ENCODE results near the gene NLRC5. TPM values are rescaled to one million over a fixed set of nuclear protein-coding genes. Genes with fewer than 3 reads are reported as not detected.

The NLRC5 gene
- total and polyA plus RNA-seq, 10 donors, result 52.0 to 401 (median 219) TPM

DNA sequence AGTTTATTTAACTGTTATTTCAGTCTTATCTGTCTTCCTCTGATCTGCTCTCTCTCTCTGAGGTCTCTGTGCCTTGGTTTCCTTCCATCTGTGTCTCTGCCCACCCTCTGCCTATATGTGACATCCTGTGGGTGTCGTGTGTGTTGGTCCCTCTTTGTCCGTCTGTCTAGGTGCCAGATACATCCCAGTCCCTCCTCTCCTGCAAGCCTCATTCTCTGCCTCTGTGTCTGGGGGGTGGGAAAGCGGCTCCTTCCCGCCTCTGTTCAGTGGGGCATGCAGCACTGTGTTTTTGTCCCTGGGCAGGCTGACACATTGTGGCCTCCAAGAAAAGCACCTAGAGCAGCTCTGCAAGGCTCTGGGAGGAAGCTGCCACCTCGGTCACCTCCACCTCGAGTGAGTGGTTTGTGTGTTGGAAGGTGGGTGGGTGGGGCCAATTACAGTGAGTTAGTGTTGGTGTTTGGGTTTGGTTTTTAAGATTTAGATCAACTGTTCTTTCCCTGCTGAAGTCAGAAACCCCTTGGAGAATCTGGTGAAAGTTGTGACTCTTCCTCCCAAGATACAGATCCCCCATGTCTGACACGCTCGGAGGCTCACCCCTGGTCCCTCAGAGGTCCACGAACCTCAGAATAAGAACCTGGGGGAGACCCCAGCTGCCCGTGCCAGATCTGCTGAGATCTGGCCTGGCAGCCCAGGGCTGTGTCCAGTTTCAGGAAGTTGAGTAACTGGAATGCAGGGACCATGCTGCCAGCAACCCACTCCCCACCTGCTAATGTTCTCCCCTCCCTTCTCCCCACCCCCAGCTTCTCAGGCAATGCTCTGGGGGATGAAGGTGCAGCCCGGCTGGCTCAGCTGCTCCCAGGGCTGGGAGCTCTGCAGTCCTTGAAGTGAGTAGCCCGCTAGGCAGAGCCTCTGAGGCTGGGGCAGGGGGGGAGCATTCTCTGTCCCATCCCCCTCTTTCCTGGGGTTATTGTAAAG lies 52.1 kb downstream of the NLRC5 start:
- Histone ChIP-seq H3K4me3 (peak overlapping the region in 6 of 8 donors; percentile 1 to 56 (median 20)), H3K36me3 (peaks cover 0 to 97% (median 55%) of the 10 kb centered on the region in 6 donors), H3K4me1 (peaks cover 57 to 100% (median 97%) of the 10 kb centered on the region in 6 donors), H3K9me3 (no peaks in the 10 kb centered on the region), H3K27ac (peak overlapping the region; percentile 73 to 96 (median 90)), H3K27me3 (replicated peaks in 1 of 7) (no peaks in the 10 kb centered on the region)
- intact Hi-C loops (cut with DNase I; ENCODE audit: low total_unique reads), result loop anchor here (10.0 kb wide), 1 partner anchor 77 kb away; the partner anchor contains the start of gene CETP
- peak; percentile 90 for DNase-seq
- WGBS, 5 donors, result 38 to 51% (median 40%) methylated on average over 11 to 12 of the region's 12 CpGs
- TF ChIP-seq POLR2A (IDR thresholded peaks at IDR 0.05) (no peak), POLR2AphosphoS5 (IDR thresholded peaks at IDR 0.05) (peak in 2 of 3 donors; percentile 58 to 64)
- TF ChIP-seq, protein P1, sequence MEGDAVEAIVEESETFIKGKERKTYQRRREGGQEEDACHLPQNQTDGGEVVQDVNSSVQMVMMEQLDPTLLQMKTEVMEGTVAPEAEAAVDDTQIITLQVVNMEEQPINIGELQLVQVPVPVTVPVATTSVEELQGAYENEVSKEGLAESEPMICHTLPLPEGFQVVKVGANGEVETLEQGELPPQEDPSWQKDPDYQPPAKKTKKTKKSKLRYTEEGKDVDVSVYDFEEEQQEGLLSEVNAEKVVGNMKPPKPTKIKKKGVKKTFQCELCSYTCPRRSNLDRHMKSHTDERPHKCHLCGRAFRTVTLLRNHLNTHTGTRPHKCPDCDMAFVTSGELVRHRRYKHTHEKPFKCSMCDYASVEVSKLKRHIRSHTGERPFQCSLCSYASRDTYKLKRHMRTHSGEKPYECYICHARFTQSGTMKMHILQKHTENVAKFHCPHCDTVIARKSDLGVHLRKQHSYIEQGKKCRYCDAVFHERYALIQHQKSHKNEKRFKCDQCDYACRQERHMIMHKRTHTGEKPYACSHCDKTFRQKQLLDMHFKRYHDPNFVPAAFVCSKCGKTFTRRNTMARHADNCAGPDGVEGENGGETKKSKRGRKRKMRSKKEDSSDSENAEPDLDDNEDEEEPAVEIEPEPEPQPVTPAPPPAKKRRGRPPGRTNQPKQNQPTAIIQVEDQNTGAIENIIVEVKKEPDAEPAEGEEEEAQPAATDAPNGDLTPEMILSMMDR (IDR thresholded peaks at IDR 0.05 in 8 of 11, conservative IDR thresholded peaks at IDR 0.05 in 3 of 11), result no peak

GRCh38 chr16:57042157-57043111 lies 53.1 kb downstream of the NLRC5 start:
- WGBS, 5 donors, result 33 to 40% (median 38%) methylated on average over 12 to 14 of the region's 14 CpGs
- H3K4me1 ChIP-seq, result peaks cover 57 to 92% (median 87%) of the 10 kb centered on the region in 6 donors
- no peaks in the 10 kb centered on the region for H3K27me3 ChIP-seq (replicated peaks in 1 of 7)
- TF ChIP-seq, protein P1 (IDR thresholded peaks at IDR 0.05 in 8 of 11, conservative IDR thresholded peaks at IDR 0.05 in 3 of 11), result no peak
- peak in 2 of 3 donors; percentile 27 to 41 for TF ChIP-seq POLR2AphosphoS5 (IDR thresholded peaks at IDR 0.05)
- peak overlapping the region; percentile 73 to 96 (median 90) for H3K27ac ChIP-seq
- H3K4me3 ChIP-seq, result peak overlapping the region in 6 of 8 donors; percentile 1 to 56 (median 20)
- H3K9me3 ChIP-seq, result no peaks in the 10 kb centered on the region
- DNase-seq, result peak; percentile 88
- H3K36me3 ChIP-seq, result peaks cover 0 to 97% (median 57%) of the 10 kb centered on the region in 6 donors
- intact Hi-C loops (cut with DNase I; ENCODE audit: low total_unique reads), result loop anchor here (10.0 kb wide), 1 partner anchor 78 kb away; the partner anchor contains the start of gene CETP

- Histone ChIP-seq H3K27ac (peak overlapping the region; percentile 73 to 96 (median 90)), H3K36me3 (peaks cover 0 to 97% (median 63%) of the 10 kb centered on the region in 6 donors), H3K4me3 (peak overlapping the region in 1 of 8 donors; percentile 56), H3K4me1 (peaks cover 50 to 88% (median 79%) of the 10 kb centered on the region in 6 donors), H3K9me3 (no peaks in the 10 kb centered on the region), H3K27me3 (replicated peaks in 1 of 7) (no peaks in the 10 kb centered on the region)
- DNase-seq, result no peak
- intact Hi-C loops (cut with DNase I; ENCODE audit: low total_unique reads), result loop anchor here (10.0 kb wide), 1 partner anchor 78 kb away; the partner anchor contains the start of gene CETP
- 62 to 70% (median 64%) methylated on average over 9 of the region's 9 CpGs for WGBS, 5 donors
- peak in 2 of 3 donors; percentile 21 to 31 for TF ChIP-seq POLR2AphosphoS5 (IDR thresholded peaks at IDR 0.05)
- no peak for TF ChIP-seq POLR2A (IDR thresholded peaks at IDR 0.05)
These were observed 53.9 kb downstream of the NLRC5 start for GRCh38 chr16:57043248-57043647.

Data from spleen (tissue), 11 donors.